ENCODE results near the gene ZFP3. TPM values are rescaled to one million over a fixed set of nuclear protein-coding genes. Genes with fewer than 3 reads are reported as not detected.
"Not testable (repeated sequence)": the region's sequence is repeated elsewhere in the genome, so short reads cannot be mapped to it uniquely, and the experiment has no call there.

The ZFP3 gene
- total RNA-seq, 3 donors from 2014 or later, result 3.7 to 8.8 (median 4.9) TPM

DNA sequence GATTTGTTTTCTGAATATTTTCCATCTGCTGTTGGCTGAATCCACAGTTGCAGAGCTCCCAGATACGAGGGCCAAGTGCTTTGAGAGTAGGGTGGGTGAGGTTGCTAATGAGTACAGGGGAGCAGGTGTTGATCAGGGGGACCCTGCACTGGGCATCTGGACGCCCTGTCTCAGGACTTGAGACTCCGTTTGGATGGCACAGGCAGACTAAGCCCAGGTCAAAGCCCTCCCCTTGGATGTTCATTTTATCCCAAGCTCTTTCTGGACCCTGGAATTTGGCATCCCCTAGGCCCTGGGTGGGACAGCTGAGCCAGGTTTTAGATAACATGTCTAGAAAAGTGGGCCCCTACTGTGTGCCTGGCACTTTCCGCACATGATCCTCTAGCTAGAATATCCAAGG lies 49.6 kb downstream of the ZFP3 start:
- no peaks in the 10 kb centered on the region for H3K27me3 ChIP-seq
- DNase-seq (ENCODE audit: low spot score in 2 of 2), result no peak
- H3K27ac ChIP-seq, result no peak overlapping the region
- H3K9me3 ChIP-seq, result no peaks in the 10 kb centered on the region
- intact Hi-C loops (cut with DNase I; ENCODE audit: low total_unique reads), result no loop called here
- no peaks in the 10 kb centered on the region for H3K36me3 ChIP-seq
- no peaks in the 10 kb centered on the region for H3K4me1 ChIP-seq
- H3K4me3 ChIP-seq, result no peak overlapping the region
- no peak for TF ChIP-seq POLR2A (IDR thresholded peaks at IDR 0.05)
- no peak for TF ChIP-seq POLR2AphosphoS5 (IDR thresholded peaks at IDR 0.05)
- no peak for TF ChIP-seq CTCF (IDR thresholded peaks at IDR 0.05)

GRCh38 chr17:5128387-5128786 lies 50.1 kb downstream of the ZFP3 start:
- H3K27me3 ChIP-seq; DNase-seq (ENCODE audit: low spot score in 2 of 2); intact Hi-C loops (cut with DNase I; ENCODE audit: low total_unique reads); H3K4me1 ChIP-seq; H3K36me3 ChIP-seq; H3K27ac ChIP-seq; H3K9me3 ChIP-seq; H3K4me3 ChIP-seq: not testable (repeated sequence)

DNA sequence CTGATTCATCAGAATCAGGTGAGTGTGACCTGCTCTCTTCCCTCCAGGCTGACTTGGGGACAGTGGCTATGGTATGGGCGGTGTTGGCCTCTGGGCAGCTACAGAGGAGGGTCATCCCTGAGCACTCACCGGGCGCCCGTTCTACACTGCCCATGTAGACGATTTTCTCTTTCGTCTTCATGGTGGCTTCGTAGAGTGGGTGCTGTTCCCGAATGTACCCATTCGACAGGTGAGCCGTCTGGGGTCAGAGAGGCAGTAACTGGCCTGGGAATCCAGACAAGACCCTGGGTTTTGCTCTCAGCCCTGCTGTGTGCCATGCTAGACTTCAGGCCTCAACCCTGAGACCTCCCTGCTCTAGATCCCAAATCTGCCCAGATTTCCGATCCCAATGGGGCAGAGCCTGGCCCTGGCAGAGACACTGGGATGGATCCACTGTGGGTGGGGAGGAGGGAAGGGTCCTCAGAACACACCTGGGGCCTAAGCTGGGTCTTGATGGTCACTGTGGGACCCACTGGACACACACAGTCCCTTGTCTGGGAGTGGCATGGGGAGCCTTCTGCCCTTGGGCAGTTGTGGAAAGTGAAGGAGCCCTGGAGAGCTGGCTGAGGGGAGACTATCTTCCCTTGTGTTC lies 50.8 kb downstream of the ZFP3 start:
- no peaks in the 10 kb centered on the region for H3K4me1 ChIP-seq
- H3K9me3 ChIP-seq, result no peaks in the 10 kb centered on the region
- H3K4me3 ChIP-seq, result no peak overlapping the region
- TF ChIP-seq CTCF (IDR thresholded peaks at IDR 0.05) (no peak), POLR2AphosphoS5 (IDR thresholded peaks at IDR 0.05) (no peak), POLR2A (IDR thresholded peaks at IDR 0.05) (no peak)
- no peaks in the 10 kb centered on the region for H3K36me3 ChIP-seq
- no peak for DNase-seq (ENCODE audit: low spot score in 2 of 2)
- no peaks in the 10 kb centered on the region for H3K27me3 ChIP-seq
- intact Hi-C loops (cut with DNase I; ENCODE audit: low total_unique reads), result no loop called here
- H3K27ac ChIP-seq, result no peak overlapping the region

DNA sequence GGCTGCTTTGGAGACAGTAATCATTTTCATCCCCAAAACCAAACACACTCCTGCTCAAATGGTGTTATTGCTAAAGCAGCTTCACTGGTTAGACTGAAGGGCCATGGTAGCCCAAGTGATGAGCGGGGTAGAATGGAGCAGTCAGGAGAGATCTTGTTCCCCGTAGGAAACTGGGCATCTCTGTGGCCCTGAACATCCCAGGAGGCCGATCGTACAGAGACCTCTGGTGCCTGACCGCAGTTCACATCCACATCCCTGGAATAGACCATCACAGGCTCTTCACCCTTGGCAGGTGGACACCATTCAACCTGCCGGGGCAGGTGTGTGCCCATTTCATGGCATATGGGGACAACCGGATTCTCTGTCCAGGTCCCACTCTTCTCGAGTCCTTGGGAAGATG lies 51.5 kb downstream of the ZFP3 start:
- H3K9me3 ChIP-seq; H3K4me1 ChIP-seq; H3K36me3 ChIP-seq; intact Hi-C loops (cut with DNase I; ENCODE audit: low total_unique reads); H3K27ac ChIP-seq; H3K27me3 ChIP-seq; DNase-seq (ENCODE audit: low spot score in 2 of 2); H3K4me3 ChIP-seq: not testable (repeated sequence)

DNA sequence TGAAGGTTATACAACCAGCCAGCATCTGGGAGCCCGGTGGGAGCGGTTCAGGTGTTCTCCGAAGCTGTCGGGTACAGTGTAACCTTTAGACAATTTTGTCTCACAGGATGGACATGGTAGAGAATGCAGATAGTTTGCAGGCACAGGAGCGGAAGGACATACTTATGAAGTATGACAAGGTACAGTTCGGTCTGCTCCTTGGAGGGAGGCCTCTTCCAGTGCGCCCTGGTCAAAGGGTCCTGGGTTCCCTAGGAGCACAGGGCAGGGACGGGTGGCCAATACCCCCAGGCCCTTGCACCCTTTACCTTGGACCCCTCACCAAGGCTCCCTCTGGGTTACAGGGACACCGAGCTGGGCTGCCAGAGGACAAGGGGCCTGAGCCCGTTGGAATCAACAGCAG lies 52.0 kb downstream of the ZFP3 start:
- H3K27me3 ChIP-seq; intact Hi-C loops (cut with DNase I; ENCODE audit: low total_unique reads); H3K27ac ChIP-seq; DNase-seq (ENCODE audit: low spot score in 2 of 2); H3K4me3 ChIP-seq; H3K4me1 ChIP-seq; H3K9me3 ChIP-seq; H3K36me3 ChIP-seq: not testable (repeated sequence)

- H3K4me1 ChIP-seq; H3K27me3 ChIP-seq; DNase-seq (ENCODE audit: low spot score in 2 of 2); H3K4me3 ChIP-seq; H3K36me3 ChIP-seq; H3K27ac ChIP-seq; H3K9me3 ChIP-seq; intact Hi-C loops (cut with DNase I; ENCODE audit: low total_unique reads): not testable (repeated sequence)
Measured at GRCh38 chr17:5130687-5131086, 52.4 kb downstream of the ZFP3 start.

GRCh38 chr17:5131146-5131715 lies 53.0 kb downstream of the ZFP3 start:
- H3K27ac ChIP-seq, result no peak overlapping the region
- H3K36me3 ChIP-seq, result no peaks in the 10 kb centered on the region
- no peaks in the 10 kb centered on the region for H3K27me3 ChIP-seq
- no peak for TF ChIP-seq POLR2AphosphoS5 (IDR thresholded peaks at IDR 0.05)
- no peak for TF ChIP-seq CTCF (IDR thresholded peaks at IDR 0.05)
- no peak for TF ChIP-seq POLR2A (IDR thresholded peaks at IDR 0.05)
- no peak overlapping the region for H3K4me3 ChIP-seq
- H3K9me3 ChIP-seq, result no peaks in the 10 kb centered on the region
- DNase-seq (ENCODE audit: low spot score in 2 of 2), result no peak
- H3K4me1 ChIP-seq, result no peaks in the 10 kb centered on the region
- intact Hi-C loops (cut with DNase I; ENCODE audit: low total_unique reads), result no loop called here

DNA sequence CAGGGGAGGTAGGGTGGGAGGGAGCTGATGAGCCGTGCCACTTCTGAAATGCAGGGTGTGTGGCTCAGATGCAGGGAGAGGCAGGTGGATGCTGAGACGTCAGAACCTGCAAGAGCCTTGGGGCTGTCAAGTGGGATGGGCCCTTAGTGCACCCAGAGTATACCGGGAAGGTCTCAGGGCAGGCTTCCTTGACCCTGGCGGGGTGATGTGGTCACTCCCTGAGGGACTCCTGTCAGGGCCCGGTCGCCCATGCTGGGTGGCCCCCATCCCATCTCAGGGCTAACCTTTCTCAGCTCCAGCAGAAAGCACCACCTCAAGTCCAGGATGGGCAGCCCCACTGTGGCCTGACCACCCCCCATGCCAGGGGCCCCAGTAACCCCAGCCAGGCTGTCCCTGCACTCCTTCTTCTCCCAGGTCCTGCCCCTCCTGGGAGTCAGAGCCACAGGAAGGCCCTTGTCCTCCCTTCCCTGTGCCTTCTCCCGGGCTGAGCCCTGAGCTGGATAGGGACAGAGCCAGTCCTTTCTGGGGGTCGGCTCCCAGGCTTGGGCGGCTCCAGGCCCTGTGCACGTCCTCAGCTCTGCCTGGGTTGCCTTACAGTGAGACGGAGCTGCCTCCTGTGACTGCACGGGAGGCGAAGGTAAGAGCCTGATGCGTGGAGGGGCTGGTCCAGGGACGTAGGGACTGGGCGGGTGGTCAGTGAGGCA lies 53.7 kb downstream of the ZFP3 start:
- H3K9me3 ChIP-seq; H3K36me3 ChIP-seq; DNase-seq (ENCODE audit: low spot score in 2 of 2); H3K4me1 ChIP-seq; H3K27ac ChIP-seq; H3K27me3 ChIP-seq; intact Hi-C loops (cut with DNase I; ENCODE audit: low total_unique reads); H3K4me3 ChIP-seq: not testable (repeated sequence)

DNA sequence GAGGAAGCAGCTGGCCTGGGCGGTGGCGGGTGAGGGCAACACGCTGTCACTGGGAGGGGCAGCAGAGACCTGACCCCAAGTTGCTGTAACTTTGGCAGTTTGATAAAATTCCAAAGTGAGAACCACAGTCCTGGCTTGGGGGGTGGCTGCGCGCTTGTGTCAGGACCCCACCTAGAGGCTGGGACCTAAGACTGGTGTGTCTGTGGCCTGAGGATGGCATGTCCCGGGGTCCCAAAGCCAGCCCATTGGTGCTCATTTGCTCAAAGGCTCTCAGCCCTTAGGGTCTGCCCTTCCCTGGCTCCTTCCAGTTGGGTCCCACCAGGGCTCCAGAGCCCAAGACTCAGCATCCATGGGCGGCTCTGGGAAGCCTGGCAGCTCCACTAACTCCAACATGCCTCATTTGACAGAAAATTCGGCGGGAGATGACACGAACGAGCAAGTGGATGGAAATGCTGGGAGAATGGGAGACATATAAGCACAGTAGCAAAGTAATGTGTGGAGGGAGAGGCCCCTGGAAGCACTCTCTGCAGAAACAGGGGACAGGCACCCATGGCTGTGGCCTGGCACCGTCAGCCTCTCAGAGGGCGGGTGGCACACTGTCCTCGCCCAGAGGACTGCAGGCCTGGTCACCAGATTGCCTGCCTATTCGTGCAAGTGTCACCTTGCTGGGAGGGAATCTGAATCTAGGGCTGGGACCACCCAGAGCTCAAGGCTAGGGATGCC lies 54.4 kb downstream of the ZFP3 start:
- intact Hi-C loops (cut with DNase I; ENCODE audit: low total_unique reads); H3K27ac ChIP-seq; DNase-seq (ENCODE audit: low spot score in 2 of 2); H3K36me3 ChIP-seq; H3K27me3 ChIP-seq; H3K4me1 ChIP-seq; H3K9me3 ChIP-seq; H3K4me3 ChIP-seq: not testable (repeated sequence)
